Vagina (tissue), 2 donors: Measurements from ENCODE around the gene SLC13A5.

Source experiments
- CTCF ChIP-seq, 3 experiments: fragments of 450-650 bp in 2 of 3; fragments of 200-600 bp in 1 of 3; sonication (generic) in 1 of 3; IDR thresholded peaks; one replicate each; pipeline ENCODE4 v1.5.1; 2017 to 2019; ENCODE audit warnings: antibody characterized with exemption in 3 of 3, mild to moderate bottlenecking in 2 of 3, moderate library complexity in 2 of 3
- POLR2A ChIP-seq, 2 donors: fragments of 450-650 bp; IDR thresholded peaks; one replicate each; pipeline ENCODE4 v1.6.1; 2017; ENCODE audit warnings: antibody characterized with exemption in 2 of 2, mild to moderate bottlenecking in 2 of 2, moderate library complexity in 2 of 2
- POLR2AphosphoS5 ChIP-seq, 2 donors: sonication (generic); formaldehyde crosslinking; IDR thresholded peaks; one replicate each; pipeline ENCODE4 v1.9.0; 2017; ENCODE audit warnings: antibody characterized with exemption in 2 of 2, mild to moderate bottlenecking in 2 of 2, low read depth in 1 of 2; ENCODE audit not compliant: insufficient read depth in 1 of 2

DNA sequence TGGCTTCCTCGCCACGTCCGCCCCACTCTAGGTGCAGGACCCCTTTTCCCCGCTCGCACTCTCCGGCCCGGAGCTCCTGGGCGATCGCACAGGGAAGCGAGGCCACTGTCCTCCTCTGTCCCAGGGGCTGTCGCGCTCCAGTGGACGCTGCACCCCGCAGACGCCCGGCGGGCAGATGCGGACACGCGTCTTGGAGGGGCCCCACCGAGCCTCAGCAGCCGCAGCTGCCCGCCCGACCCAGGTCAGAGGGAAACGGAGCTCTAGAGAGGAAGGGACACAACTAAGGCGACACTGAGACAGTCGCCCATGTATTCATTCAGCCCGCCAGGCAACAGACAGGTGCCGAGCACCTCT lies 726 bp upstream of the SLC13A5 start:
- TF ChIP-seq CTCF (IDR thresholded peaks at IDR 0.05) (no peak), POLR2A (IDR thresholded peaks at IDR 0.05) (no peak), POLR2AphosphoS5 (IDR thresholded peaks at IDR 0.05; ENCODE audit: insufficient read depth in 1 of 2, low read depth in 1 of 2) (no peak)
